Hepatocyte (in vitro differentiated cells): Measurements from ENCODE around the gene PAX5.

Experiments used
- CTCF ChIP-seq: fragments of 200-600 bp; sonication (generic); IDR thresholded peaks from 2 replicates; pipeline ENCODE4 v1.5.1; 2016; ENCODE audit warnings: antibody characterized with exemption, mild to moderate bottlenecking; ENCODE audit not compliant: poor library complexity
- EZH2 ChIP-seq: fragments of 200-600 bp; sonication (generic); IDR thresholded peaks from 2 replicates; pipeline ENCODE4 v1.6.1; 2016; ENCODE audit warnings: antibody characterized with exemption, mild to moderate bottlenecking, borderline replicate concordance

GRCh38 chr9:36936498-36936831 lies 97.6 kb downstream of the PAX5 start:
- TF ChIP-seq CTCF, result no peak
- TF ChIP-seq EZH2, result no peak
